A673 (cell line): ENCODE results near the gene G6PD.

Experiments used
- CTCF ChIP-seq: fragments of 300-800, 200-600 bp; sonication (generic); conservative IDR thresholded peaks from 2 replicates; pipeline ENCODE4 v1.5.1; 2017; ENCODE audit warnings: low read depth, mild to moderate bottlenecking, antibody characterized with exemption, low read length, moderate library complexity, mixed read lengths
- EZH2 ChIP-seq: fragments of 200-600 bp; sonication (generic); IDR thresholded peaks from 2 replicates; pipeline ENCODE4 v1.6.1; 2017; ENCODE audit warnings: borderline replicate concordance, low read depth, mild to moderate bottlenecking, mixed read lengths, antibody characterized with exemption, low read length; ENCODE audit not compliant: poor library complexity, severe bottlenecking

GRCh38 chrX:154486396-154487207 is 60.0 kb downstream of the G6PD start, which contains the start of gene UBL4A:
- no peak for TF ChIP-seq CTCF
- no peak for TF ChIP-seq EZH2
